Keratinocyte (primary cell): ENCODE data around the gene ZNF428. TPM values are rescaled to one million over a fixed set of nuclear protein-coding genes. Genes with fewer than 3 reads are reported as not detected.
"Not testable (repeated sequence)": the region's sequence is repeated elsewhere in the genome, so short reads cannot be mapped to it uniquely, and the experiment has no call there.

Experiments used
- DNase-seq: peaks from one replicate; pipeline ENCODE4 v3.0.0-alpha.2; 2011; ENCODE audit warnings: low read depth, missing footprints, low spot score
- FAIRE-seq: peaks from 2 replicates; lab custom pipeline; 2011; peaks lifted over from hg19 to GRCh38; lab: Jason Lieb, UNC
- H2AFZ ChIP-seq: 2 replicates; pipeline ENCODE4 v1.6.0; 2012; ENCODE audit warnings: low read length, control low read depth, inconsistent platforms; ENCODE audit not compliant: control insufficient read depth
- H3K27ac ChIP-seq: 2 replicates; pipeline ENCODE4 v1.5.1; 2011; ENCODE audit warnings: low read length; ENCODE audit not compliant: control insufficient read depth, insufficient read depth
- H3K27me3 ChIP-seq: 3 replicates; pipeline ENCODE4 v1.6.0; 2011; ENCODE audit warnings: low read length; ENCODE audit not compliant: control insufficient read depth, insufficient read depth; ENCODE audit errors: extremely low read depth
- H3K36me3 ChIP-seq, 2 experiments: 2 replicates in 1 of 2; 3 replicates in 1 of 2; pipeline ENCODE4 v1.5.1; 2011; ENCODE audit warnings: low read length in 2 of 2, mild to moderate bottlenecking in 1 of 2; ENCODE audit not compliant: control insufficient read depth in 2 of 2, insufficient read depth in 2 of 2; ENCODE audit errors: extremely low read depth in 1 of 2
- H3K4me1 ChIP-seq: 3 replicates; pipeline ENCODE4 v1.5.1; 2011; ENCODE audit warnings: low read length; ENCODE audit not compliant: control insufficient read depth, insufficient read depth; ENCODE audit errors: extremely low read depth
- H3K4me2 ChIP-seq: 3 replicates; pipeline ENCODE4 v1.6.0; 2011; ENCODE audit warnings: low read depth, low read length; ENCODE audit not compliant: control insufficient read depth, insufficient read depth; ENCODE audit errors: extremely low read depth
- H3K4me3 ChIP-seq, 3 experiments: fragments of 200-600 bp in 1 of 3; sonication (generic) in 1 of 3; 2 replicates in 2 of 3; 3 replicates in 1 of 3; pipeline ENCODE4 v1.5.1; 2011 to 2016; ENCODE audit warnings: low read length in 3 of 3, mild to moderate bottlenecking in 3 of 3, control low read depth in 2 of 3, inconsistent platforms in 1 of 3, low read depth in 1 of 3, mixed read lengths in 1 of 3, mixed run types in 1 of 3, moderate library complexity in 1 of 3; ENCODE audit not compliant: control insufficient read depth in 2 of 3, insufficient read depth in 2 of 3; ENCODE audit errors: extremely low read depth in 1 of 3
- H3K79me2 ChIP-seq: 2 replicates; pipeline ENCODE4 v1.6.0; 2012; ENCODE audit warnings: low read length; ENCODE audit not compliant: control insufficient read depth, insufficient read depth
- H3K9ac ChIP-seq: 3 replicates; pipeline ENCODE4 v1.6.0; 2011; ENCODE audit warnings: low read length; ENCODE audit not compliant: control insufficient read depth, insufficient read depth; ENCODE audit errors: extremely low read depth
- H3K9me1 ChIP-seq: 3 replicates; pipeline ENCODE4 v1.6.0; 2011; ENCODE audit warnings: low read length; ENCODE audit not compliant: control insufficient read depth, insufficient read depth; ENCODE audit errors: extremely low read depth
- H3K9me3 ChIP-seq: 2 replicates; pipeline ENCODE4 v1.5.1; 2012; ENCODE audit warnings: low read depth, low read length; ENCODE audit not compliant: control insufficient read depth
- H4K20me1 ChIP-seq: 3 replicates; pipeline ENCODE4 v1.6.0; 2011; ENCODE audit warnings: low read length; ENCODE audit not compliant: control insufficient read depth, insufficient read depth; ENCODE audit errors: extremely low read depth
- CTCF ChIP-seq, 3 experiments: IDR thresholded peaks in 1 of 3; conservative IDR thresholded peaks in 1 of 3; optimal IDR thresholded peaks in 1 of 3; 2 replicates in 2 of 3; 3 replicates in 1 of 3; pipeline versions ENCODE3 to v1.5.1; 2011; ENCODE audit warnings: low read length in 3 of 3, mild to moderate bottlenecking in 3 of 3, moderate library complexity in 2 of 3, control low read depth in 1 of 3, inconsistent platforms in 1 of 3; ENCODE audit not compliant: insufficient read depth in 2 of 3; ENCODE audit errors: extremely low read depth in 1 of 3
- EZH2 ChIP-seq: IDR thresholded peaks from one replicate; pipeline ENCODE4 v1.6.1; 2012; ENCODE audit warnings: inconsistent platforms, mild to moderate bottlenecking, low read length, moderate library complexity
- dilution Hi-C: fragments of 300-500 bp; cut with MboI; formaldehyde crosslinking; loops from one replicate; pipeline ENCODE4 v1.7.0; 2020; ENCODE audit warnings: low sequenced_read_pairs; ENCODE audit not compliant: extremely low pct_ligation_motif_present
- polyA plus RNA-seq, 5 experiments: library from polyadenylated mRNA; depleted of rRNA in 3 of 5; stranded (reverse) in 3 of 5; stranded (forward) in 1 of 5; unstranded in 1 of 5; fragments of >200 nt; gene quantifications; 1 replicate in 1 of 5; 2 replicates in 3 of 5; 3 replicates in 1 of 5; pipeline versions ENCODE4 v1.2.1 to v1.2.3, GENCODE V29; 2011 to 2012; ENCODE audit warnings: missing spikeins in 2 of 5, low read depth in 1 of 5, low replicate concordance in 1 of 5

Gene ZNF428
- polyA plus RNA-seq, 1 donor (not counting 4 experiments of a cell fraction or from before 2014, with no cell fraction given): 13.9 TPM

DNA sequence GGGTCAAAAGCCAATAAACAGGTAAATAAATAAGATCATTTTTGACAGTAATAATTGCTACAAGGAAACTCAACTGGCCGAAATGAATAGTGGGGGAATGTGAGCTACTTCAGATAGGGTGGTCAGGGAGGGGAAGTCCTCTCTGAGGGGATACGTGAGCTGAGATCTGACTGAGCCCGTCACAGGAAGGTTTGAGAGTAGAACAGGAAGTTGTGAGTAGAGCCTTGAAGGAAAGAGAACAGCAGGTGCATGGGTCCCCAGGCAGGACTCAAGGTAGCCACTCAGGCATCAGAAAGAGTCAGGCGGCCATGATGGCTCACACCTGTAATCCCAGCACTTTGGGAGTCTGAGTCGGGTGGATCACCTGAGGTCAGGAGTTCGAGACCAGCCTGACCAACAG is 29.8 kb downstream of the ZNF428 start:
- Histone ChIP-seq H2AFZ (no peak overlapping the region), H3K9me1 (no peaks in the 10 kb centered on the region), H3K9me3 (no peaks in the 10 kb centered on the region), H3K36me3 (peaks cover 17 to 34% of the 10 kb centered on the region in 2 experiments), H3K4me3 (no peak overlapping the region), H3K4me2 (no peak overlapping the region), H3K27ac (no peak overlapping the region), H4K20me1 (peaks cover 5% of the 10 kb centered on the region), H3K79me2 (peaks cover 31% of the 10 kb centered on the region), H3K4me1 (peaks cover 10% of the 10 kb centered on the region), H3K27me3 (no peaks in the 10 kb centered on the region), H3K9ac (no peak overlapping the region)
- FAIRE-seq (no peak), DNase-seq (no peak)
- dilution Hi-C loops: no loop called here
- no peak for TF ChIP-seq CTCF (optimal IDR thresholded peaks at IDR 0.05 in 1 of 3, IDR thresholded peaks at IDR 0.05 in 1 of 3, conservative IDR thresholded peaks at IDR 0.05 in 1 of 3; ENCODE audit: extremely low read depth in 1 of 3, insufficient read depth in 2 of 3, low read length in 3 of 3)
- no peak for TF ChIP-seq EZH2

- Histone ChIP-seq H3K79me2 (peaks cover 27% of the 10 kb centered on the region), H3K36me3 (peaks cover 18 to 32% of the 10 kb centered on the region in 2 experiments), H4K20me1 (peaks cover 5% of the 10 kb centered on the region)
Measured at GRCh38 chr19:43589277-43589676, 30.2 kb downstream of the ZNF428 start.

GRCh38 chr19:43587029-43587428 is 32.4 kb downstream of the ZNF428 start:
- H3K9me1 ChIP-seq, H3K4me2 ChIP-seq, DNase-seq, dilution Hi-C loops, H3K27me3 ChIP-seq, H2AFZ ChIP-seq, H4K20me1 ChIP-seq, H3K9ac ChIP-seq, H3K9me3 ChIP-seq, H3K79me2 ChIP-seq, H3K27ac ChIP-seq, FAIRE-seq, H3K4me1 ChIP-seq, H3K4me3 ChIP-seq: not testable (repeated sequence)
- peaks cover 12 to 13% of the 10 kb centered on the region in 2 experiments for H3K36me3 ChIP-seq

More at GRCh38 chr19:43589277-43589676, 30.2 kb downstream of the ZNF428 start:
- Histone ChIP-seq H3K4me2 (no peak overlapping the region), H3K4me1 (peaks cover 6% of the 10 kb centered on the region), H3K27ac (no peak overlapping the region), H3K9me1 (no peaks in the 10 kb centered on the region), H3K9ac (no peak overlapping the region), H3K4me3 (no peak overlapping the region), H3K9me3 (no peaks in the 10 kb centered on the region), H3K27me3 (no peaks in the 10 kb centered on the region), H2AFZ (no peak overlapping the region)
- dilution Hi-C loops: no loop called here
- FAIRE-seq: no peak
- no peak for DNase-seq
- no peak for TF ChIP-seq CTCF (optimal IDR thresholded peaks at IDR 0.05 in 1 of 3, IDR thresholded peaks at IDR 0.05 in 1 of 3, conservative IDR thresholded peaks at IDR 0.05 in 1 of 3; ENCODE audit: extremely low read depth in 1 of 3, insufficient read depth in 2 of 3, low read length in 3 of 3)
- no peak for TF ChIP-seq EZH2
